ENCODE data around the gene SPDEF.

SPDEF gene

DNA sequence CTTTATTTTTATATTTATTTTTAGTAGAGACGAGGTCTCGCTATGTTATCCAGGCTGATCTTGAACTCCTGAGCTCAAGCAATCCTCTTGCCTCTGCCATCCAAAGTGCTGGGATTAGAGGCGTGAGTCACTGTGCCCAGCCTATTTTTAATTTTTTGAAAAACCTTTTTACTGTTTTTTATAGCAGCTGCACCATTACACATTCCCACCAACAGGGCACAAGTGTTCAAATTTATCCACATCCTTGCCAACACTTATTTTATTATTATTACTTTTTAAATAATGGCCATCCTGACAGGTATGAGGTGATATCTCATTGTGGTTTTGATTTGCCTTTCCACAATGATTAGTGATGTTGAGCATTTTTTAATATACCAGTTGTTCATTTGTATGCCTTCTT lies 47.7 kb downstream of the SPDEF start:
- no peak for TF ChIP-seq RAD21 (IDR thresholded peaks at IDR 0.05; ENCODE audit: low read depth)

DNA sequence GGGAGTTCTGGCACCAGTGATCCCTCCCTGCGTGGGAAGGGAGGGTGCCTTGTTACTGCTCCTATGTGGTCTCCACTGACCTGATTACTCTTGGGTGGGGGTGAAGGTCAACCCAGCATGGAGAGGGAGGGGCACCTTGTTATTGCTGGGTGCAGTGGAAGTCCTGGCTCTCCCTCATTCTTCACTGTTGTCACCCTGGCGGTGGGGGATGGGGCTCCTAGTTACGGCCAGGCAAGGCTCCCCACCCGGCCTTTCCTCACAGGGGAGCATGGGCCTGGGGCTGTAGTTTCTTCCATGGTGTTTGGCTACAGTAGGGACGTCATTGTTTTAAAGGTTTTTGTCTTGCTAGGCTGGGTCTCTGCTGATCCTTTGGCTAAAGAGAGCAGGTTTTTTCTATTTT lies 49.4 kb downstream of the SPDEF start:
- TF ChIP-seq YY1 (IDR thresholded peaks at IDR 0.05; ENCODE audit: low read depth) (no peak), EP300 (IDR thresholded peaks at IDR 0.05; ENCODE audit: borderline replicate concordance) (no peak), CREB1 (IDR thresholded peaks at IDR 0.05; ENCODE audit: low read depth) (no peak), USF1 (IDR thresholded peaks at IDR 0.05) (no peak), NFIC (IDR thresholded peaks at IDR 0.05) (no peak), TEAD4 (IDR thresholded peaks at IDR 0.05) (no peak), TAF1 (IDR thresholded peaks at IDR 0.05; ENCODE audit: low read depth) (no peak), ZBTB7A (IDR thresholded peaks at IDR 0.05; ENCODE audit: low read depth) (no peak), EGR1 (IDR thresholded peaks at IDR 0.05) (no peak), FOXM1 (IDR thresholded peaks at IDR 0.05; ENCODE audit: borderline replicate concordance, low read depth) (no peak), CEBPB (IDR thresholded peaks at IDR 0.05) (no peak), RAD21 (IDR thresholded peaks at IDR 0.05; ENCODE audit: low read depth) (no peak), TCF12 (IDR thresholded peaks at IDR 0.05; ENCODE audit: low read depth) (no peak)
- TF ChIP-seq, protein P1, sequence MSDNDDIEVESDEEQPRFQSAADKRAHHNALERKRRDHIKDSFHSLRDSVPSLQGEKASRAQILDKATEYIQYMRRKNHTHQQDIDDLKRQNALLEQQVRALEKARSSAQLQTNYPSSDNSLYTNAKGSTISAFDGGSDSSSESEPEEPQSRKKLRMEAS (IDR thresholded peaks at IDR 0.05): no peak
- TF ChIP-seq, protein P2, sequence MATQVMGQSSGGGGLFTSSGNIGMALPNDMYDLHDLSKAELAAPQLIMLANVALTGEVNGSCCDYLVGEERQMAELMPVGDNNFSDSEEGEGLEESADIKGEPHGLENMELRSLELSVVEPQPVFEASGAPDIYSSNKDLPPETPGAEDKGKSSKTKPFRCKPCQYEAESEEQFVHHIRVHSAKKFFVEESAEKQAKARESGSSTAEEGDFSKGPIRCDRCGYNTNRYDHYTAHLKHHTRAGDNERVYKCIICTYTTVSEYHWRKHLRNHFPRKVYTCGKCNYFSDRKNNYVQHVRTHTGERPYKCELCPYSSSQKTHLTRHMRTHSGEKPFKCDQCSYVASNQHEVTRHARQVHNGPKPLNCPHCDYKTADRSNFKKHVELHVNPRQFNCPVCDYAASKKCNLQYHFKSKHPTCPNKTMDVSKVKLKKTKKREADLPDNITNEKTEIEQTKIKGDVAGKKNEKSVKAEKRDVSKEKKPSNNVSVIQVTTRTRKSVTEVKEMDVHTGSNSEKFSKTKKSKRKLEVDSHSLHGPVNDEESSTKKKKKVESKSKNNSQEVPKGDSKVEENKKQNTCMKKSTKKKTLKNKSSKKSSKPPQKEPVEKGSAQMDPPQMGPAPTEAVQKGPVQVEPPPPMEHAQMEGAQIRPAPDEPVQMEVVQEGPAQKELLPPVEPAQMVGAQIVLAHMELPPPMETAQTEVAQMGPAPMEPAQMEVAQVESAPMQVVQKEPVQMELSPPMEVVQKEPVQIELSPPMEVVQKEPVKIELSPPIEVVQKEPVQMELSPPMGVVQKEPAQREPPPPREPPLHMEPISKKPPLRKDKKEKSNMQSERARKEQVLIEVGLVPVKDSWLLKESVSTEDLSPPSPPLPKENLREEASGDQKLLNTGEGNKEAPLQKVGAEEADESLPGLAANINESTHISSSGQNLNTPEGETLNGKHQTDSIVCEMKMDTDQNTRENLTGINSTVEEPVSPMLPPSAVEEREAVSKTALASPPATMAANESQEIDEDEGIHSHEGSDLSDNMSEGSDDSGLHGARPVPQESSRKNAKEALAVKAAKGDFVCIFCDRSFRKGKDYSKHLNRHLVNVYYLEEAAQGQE (IDR thresholded peaks at IDR 0.05; ENCODE audit: low read depth): no peak

- TF ChIP-seq RAD21 (IDR thresholded peaks at IDR 0.05; ENCODE audit: low read depth) (no peak), CEBPB (IDR thresholded peaks at IDR 0.05) (no peak), YY1 (IDR thresholded peaks at IDR 0.05; ENCODE audit: low read depth) (no peak)
Observed at GRCh38 chr6:34497411-34497810, 58.7 kb downstream of the SPDEF start.

DNA sequence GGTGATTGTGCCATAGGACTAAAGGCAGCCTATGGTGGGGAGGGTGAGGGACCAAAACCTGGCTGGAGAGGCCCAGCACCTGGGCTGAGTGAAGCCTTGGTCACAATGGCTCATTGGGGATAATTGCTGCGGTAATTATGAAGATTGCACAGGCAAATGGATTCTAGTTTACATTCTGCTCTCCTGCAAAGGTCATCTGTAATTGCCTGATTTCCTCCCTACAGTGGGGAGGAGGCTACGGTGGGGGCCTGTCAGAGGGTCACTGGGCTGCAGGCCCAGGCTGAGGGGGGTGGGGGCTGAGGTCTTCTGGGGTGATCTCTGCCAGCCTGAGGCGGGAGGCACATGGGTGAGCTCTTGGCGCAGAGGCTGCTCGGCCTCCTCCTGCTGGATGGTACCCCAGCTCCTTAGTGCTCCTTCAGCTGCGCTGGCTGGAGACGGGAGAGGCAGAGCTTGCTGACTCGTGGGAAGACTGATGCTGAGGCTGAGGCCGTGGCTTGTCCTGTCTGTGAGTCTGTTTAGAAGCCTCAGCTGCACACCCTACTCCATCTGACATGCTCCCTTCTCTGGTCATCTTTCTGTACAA lies 59.9 kb downstream of the SPDEF start:
- TF ChIP-seq NFIC (IDR thresholded peaks at IDR 0.05): no peak
- no peak for TF ChIP-seq FOXM1 (IDR thresholded peaks at IDR 0.05; ENCODE audit: borderline replicate concordance, low read depth)
- TF ChIP-seq, protein P2 (IDR thresholded peaks at IDR 0.05; ENCODE audit: low read depth): no peak
- TF ChIP-seq EP300 (IDR thresholded peaks at IDR 0.05; ENCODE audit: borderline replicate concordance): no peak

DNA sequence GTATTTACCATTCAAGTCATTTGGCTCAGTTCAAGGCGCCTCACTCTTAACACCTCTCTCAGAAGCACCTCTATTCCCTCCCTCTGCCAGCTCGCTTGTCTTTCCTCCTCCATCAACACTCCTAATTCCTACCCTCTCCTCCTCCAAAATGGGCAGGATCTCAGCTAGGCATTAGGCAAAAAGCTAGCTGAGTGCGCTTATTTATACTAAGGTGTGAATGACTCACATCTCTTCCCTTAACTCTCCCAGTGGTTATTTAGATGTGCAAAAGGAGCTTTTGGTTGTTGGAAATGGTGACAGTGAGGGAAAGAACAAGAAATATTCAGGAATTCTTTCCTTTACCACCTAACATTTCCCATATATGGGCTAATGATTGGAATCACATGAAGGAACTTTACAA lies 61.2 kb downstream of the SPDEF start:
- TF ChIP-seq NFIC (IDR thresholded peaks at IDR 0.05): no peak
- no peak for TF ChIP-seq YY1 (IDR thresholded peaks at IDR 0.05; ENCODE audit: low read depth)
- no peak for TF ChIP-seq TCF12 (IDR thresholded peaks at IDR 0.05; ENCODE audit: low read depth)

- no peak for TF ChIP-seq FOXM1 (IDR thresholded peaks at IDR 0.05; ENCODE audit: borderline replicate concordance, low read depth)
- no peak for TF ChIP-seq TAF1 (IDR thresholded peaks at IDR 0.05; ENCODE audit: low read depth)
- TF ChIP-seq USF1 (IDR thresholded peaks at IDR 0.05): no peak
- no peak for TF ChIP-seq RAD21 (IDR thresholded peaks at IDR 0.05; ENCODE audit: low read depth)
- TF ChIP-seq EGR1 (IDR thresholded peaks at IDR 0.05): no peak
- no peak for TF ChIP-seq YY1 (IDR thresholded peaks at IDR 0.05; ENCODE audit: low read depth)
Observed at GRCh38 chr6:34493344-34493743, 62.8 kb downstream of the SPDEF start.

DNA sequence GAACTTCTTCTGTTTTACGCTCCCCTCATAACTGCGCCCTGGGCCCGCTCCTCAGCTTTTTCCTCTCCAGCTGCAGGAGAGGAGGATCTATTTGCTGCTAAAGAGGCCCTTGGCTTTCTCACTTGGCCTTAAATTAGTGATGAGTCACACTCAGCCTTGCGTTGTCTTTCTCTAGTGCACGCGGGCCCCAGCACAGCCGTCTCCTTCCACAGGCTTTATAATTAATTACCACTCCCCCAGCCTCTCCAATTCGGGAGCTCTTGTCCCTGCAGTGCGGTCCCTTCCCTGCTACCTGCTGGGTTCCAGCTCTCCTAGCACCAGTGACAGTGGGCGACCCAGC lies 65.1 kb downstream of the SPDEF start:
- TF ChIP-seq TAF1 (IDR thresholded peaks at IDR 0.05; ENCODE audit: low read depth): no peak
- no peak for TF ChIP-seq CEBPB (IDR thresholded peaks at IDR 0.05)
- TF ChIP-seq TEAD4 (IDR thresholded peaks at IDR 0.05): no peak
- no peak for TF ChIP-seq TCF12 (IDR thresholded peaks at IDR 0.05; ENCODE audit: low read depth)
- TF ChIP-seq YY1 (IDR thresholded peaks at IDR 0.05; ENCODE audit: low read depth): no peak
